Gastrocnemius medialis (tissue), 4 donors: Measurements from ENCODE around the gene COLQ.

Source experiments
- CTCF ChIP-seq, 5 experiments: fragments of 450-650 bp in 3 of 5; fragments of 200-600 bp in 2 of 5; sonication (generic) in 2 of 5; IDR thresholded peaks in 4 of 5; conservative IDR thresholded peaks in 1 of 5; 1 replicate in 4 of 5; 2 replicates in 1 of 5; pipeline ENCODE4 v1.5.1; 2016 to 2019; ENCODE audit warnings: antibody characterized with exemption in 5 of 5, mild to moderate bottlenecking in 3 of 5, moderate library complexity in 3 of 5
- POLR2A ChIP-seq, 2 donors: fragments of 450-650 bp; IDR thresholded peaks; one replicate each; pipeline ENCODE4 v1.6.1; 2017; ENCODE audit warnings: antibody characterized with exemption in 2 of 2, mild to moderate bottlenecking in 2 of 2, moderate library complexity in 2 of 2

GRCh38 chr3:15549846-15550245 is 28.3 kb upstream of the COLQ start:
- no peak for TF ChIP-seq CTCF (IDR thresholded peaks at IDR 0.05 in 4 of 5, conservative IDR thresholded peaks at IDR 0.05 in 1 of 5)
- no peak for TF ChIP-seq POLR2A (IDR thresholded peaks at IDR 0.05)
